Neural progenitor cell (in vitro differentiated cells): ENCODE data around the gene DESI2.

Experiments used
- EZH2phosphoT487 ChIP-seq: fragments of 200-600 bp; sonication (generic); IDR thresholded peaks from 2 replicates; pipeline ENCODE4 v1.6.1; 2017; ENCODE audit warnings: antibody characterized with exemption
- TF ChIP-seq, protein P1 (sequence below): fragments of 200-600 bp; sonication (generic); IDR thresholded peaks from 2 replicates; pipeline ENCODE4 v1.5.1; 2017; ENCODE audit warnings: antibody characterized with exemption, mild to moderate bottlenecking

DNA sequence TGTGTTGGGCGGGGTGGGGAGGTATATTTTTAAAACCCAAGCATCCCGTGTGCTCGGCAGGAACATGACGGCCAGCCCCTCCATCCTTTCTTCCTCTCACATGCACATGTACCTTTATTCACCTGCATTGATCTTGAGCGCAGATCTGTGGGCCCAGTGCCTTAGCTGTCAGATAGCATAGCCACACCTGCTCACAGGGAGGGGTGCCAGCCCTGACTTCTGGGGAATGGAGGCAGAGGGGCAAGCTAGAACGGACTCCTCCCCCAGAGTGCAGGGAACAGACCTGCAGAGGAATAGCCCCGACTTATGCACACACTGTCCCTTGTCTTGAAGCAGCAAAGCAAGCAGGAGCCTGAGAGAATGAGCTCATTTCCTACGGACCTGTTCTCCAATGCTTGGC lies 56.1 kb downstream of the DESI2 start:
- TF ChIP-seq, protein P1, sequence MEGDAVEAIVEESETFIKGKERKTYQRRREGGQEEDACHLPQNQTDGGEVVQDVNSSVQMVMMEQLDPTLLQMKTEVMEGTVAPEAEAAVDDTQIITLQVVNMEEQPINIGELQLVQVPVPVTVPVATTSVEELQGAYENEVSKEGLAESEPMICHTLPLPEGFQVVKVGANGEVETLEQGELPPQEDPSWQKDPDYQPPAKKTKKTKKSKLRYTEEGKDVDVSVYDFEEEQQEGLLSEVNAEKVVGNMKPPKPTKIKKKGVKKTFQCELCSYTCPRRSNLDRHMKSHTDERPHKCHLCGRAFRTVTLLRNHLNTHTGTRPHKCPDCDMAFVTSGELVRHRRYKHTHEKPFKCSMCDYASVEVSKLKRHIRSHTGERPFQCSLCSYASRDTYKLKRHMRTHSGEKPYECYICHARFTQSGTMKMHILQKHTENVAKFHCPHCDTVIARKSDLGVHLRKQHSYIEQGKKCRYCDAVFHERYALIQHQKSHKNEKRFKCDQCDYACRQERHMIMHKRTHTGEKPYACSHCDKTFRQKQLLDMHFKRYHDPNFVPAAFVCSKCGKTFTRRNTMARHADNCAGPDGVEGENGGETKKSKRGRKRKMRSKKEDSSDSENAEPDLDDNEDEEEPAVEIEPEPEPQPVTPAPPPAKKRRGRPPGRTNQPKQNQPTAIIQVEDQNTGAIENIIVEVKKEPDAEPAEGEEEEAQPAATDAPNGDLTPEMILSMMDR, result no peak
- TF ChIP-seq EZH2phosphoT487, result no peak
